ENCODE data around the gene EXOSC3. TPM values are rescaled to one million over a fixed set of nuclear protein-coding genes. Genes with fewer than 3 reads are reported as not detected.

Gene EXOSC3
- total and polyA plus RNA-seq, 7 donors: 13.8 to 44.6 (median 40.2) TPM

DNA sequence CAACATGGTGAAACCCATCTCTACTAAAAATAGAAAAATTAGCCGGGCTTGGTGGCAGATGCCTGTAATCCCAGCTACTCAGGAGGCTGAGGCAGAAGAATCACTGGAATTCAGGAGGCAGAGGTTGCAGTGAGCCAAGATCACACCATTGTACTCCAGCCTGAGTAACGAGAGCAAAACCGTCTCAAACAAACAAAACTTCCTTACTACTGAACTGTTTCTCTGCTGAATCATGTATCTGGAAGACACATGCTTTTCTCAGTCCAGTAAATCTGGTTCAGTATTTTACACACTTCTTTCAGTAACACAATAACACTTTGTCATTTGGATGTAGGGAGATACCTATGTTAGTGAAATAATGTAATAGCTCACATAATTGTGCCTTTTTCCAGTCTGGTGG lies 23.4 kb downstream of the EXOSC3 start:
- no peak for TF ChIP-seq POLR2AphosphoS5 (IDR thresholded peaks at IDR 0.05)
- TF ChIP-seq POLR2A (IDR thresholded peaks at IDR 0.05): no peak
- TF ChIP-seq, protein P1, sequence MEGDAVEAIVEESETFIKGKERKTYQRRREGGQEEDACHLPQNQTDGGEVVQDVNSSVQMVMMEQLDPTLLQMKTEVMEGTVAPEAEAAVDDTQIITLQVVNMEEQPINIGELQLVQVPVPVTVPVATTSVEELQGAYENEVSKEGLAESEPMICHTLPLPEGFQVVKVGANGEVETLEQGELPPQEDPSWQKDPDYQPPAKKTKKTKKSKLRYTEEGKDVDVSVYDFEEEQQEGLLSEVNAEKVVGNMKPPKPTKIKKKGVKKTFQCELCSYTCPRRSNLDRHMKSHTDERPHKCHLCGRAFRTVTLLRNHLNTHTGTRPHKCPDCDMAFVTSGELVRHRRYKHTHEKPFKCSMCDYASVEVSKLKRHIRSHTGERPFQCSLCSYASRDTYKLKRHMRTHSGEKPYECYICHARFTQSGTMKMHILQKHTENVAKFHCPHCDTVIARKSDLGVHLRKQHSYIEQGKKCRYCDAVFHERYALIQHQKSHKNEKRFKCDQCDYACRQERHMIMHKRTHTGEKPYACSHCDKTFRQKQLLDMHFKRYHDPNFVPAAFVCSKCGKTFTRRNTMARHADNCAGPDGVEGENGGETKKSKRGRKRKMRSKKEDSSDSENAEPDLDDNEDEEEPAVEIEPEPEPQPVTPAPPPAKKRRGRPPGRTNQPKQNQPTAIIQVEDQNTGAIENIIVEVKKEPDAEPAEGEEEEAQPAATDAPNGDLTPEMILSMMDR (IDR thresholded peaks at IDR 0.05): no peak
- TF ChIP-seq EP300 (IDR thresholded peaks at IDR 0.05): no peak
- DNase-seq: no peak
- no peaks in the 10 kb centered on the region for H3K9me3 ChIP-seq
- 80 to 81% methylated on average over 3 of the region's 3 CpGs for WGBS, 2 donors
- H3K27ac ChIP-seq: peak overlapping the region in 2 of 4 donors; percentile 5 to 10
- peaks cover 0 to 10% (median 0%) of the 10 kb centered on the region in 4 donors for H3K4me1 ChIP-seq
- H3K27me3 ChIP-seq: no peaks in the 10 kb centered on the region
- intact Hi-C loops (cut with DNase I): no loop called here
- H3K4me3 ChIP-seq: no peak overlapping the region
- H3K36me3 ChIP-seq: peaks cover 0 to 22% (median 0%) of the 10 kb centered on the region in 4 donors

DNA sequence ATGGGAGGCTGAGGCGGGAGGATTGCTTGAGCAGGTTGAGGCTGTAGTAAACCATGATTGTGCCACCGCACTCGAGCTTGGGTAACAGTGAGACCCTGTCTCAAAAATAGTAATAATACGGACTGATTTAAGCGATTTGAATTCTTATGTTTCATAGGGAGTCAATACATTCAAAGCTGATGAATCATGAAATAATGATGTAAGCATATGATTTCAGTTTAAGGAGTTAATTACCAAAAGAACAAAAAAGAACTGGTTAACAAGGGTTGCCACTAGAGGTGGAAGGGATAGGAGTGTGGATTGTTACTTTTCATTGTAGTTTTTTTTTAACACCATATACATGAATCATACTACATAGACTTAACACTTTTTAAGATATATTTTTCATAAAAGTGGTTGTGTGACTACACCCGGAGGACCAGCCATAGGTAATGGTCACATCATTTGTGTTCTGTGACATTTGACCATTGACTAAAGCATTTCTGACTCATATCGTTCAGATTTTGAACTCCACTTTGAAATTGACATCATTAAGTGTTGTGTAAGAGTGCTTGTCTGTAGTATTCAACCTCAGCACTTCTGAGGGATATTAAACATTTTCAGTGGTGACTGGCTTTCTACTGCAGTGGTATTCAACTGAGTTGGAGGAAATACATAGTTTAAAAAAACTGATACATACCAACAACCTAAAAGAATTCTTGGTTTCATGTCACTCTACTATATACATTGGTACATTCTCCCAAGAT lies 24.3 kb downstream of the EXOSC3 start:
- DNase-seq: no peak
- H3K36me3 ChIP-seq: peaks cover 0 to 22% (median 0%) of the 10 kb centered on the region in 4 donors
- intact Hi-C loops (cut with DNase I): no loop called here
- H3K4me3 ChIP-seq: no peak overlapping the region
- H3K27me3 ChIP-seq: no peaks in the 10 kb centered on the region
- H3K4me1 ChIP-seq: peaks cover 0 to 10% (median 0%) of the 10 kb centered on the region in 4 donors
- no peak overlapping the region for H3K27ac ChIP-seq
- H3K9me3 ChIP-seq: no peaks in the 10 kb centered on the region
- TF ChIP-seq, protein P1 (IDR thresholded peaks at IDR 0.05): no peak
- TF ChIP-seq POLR2AphosphoS5 (IDR thresholded peaks at IDR 0.05) (no peak), POLR2A (IDR thresholded peaks at IDR 0.05) (no peak), EP300 (IDR thresholded peaks at IDR 0.05) (no peak)
- WGBS, 2 donors: 91 to 93% methylated on average over 7 of the region's 7 CpGs

DNA sequence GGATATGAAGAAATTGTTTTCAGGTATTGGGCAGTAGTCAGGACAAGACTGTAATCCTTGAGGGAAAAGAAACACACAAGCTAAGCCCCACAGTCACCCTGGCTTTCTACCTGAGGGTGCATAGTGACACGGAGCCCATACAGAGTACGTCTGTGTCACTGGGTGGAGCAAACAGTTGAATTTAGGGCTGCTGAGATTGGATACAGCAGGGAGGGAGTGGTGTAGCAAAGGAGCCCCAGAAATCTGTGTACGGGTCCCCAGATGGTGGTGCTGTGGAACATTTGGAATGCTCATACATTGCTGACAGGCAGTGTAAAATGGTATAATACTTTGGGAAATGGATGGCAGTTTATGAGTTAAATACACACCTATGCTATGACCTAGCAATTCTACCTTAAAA lies 26.1 kb downstream of the EXOSC3 start:
- no peak for DNase-seq
- Histone ChIP-seq H3K36me3 (peaks cover 0 to 10% (median 0%) of the 10 kb centered on the region in 4 donors), H3K4me1 (peaks cover 0 to 20% (median 7%) of the 10 kb centered on the region in 4 donors), H3K4me3 (no peak overlapping the region), H3K27ac (no peak overlapping the region), H3K9me3 (no peaks in the 10 kb centered on the region), H3K27me3 (no peaks in the 10 kb centered on the region)
- 91 to 92% methylated on average over 3 of the region's 3 CpGs for WGBS, 2 donors
- intact Hi-C loops (cut with DNase I): loop anchor here (10.0 kb wide), 2 partner anchors 274 to 606 kb away; partner anchors contain the start of gene POLR1E
- no peak for TF ChIP-seq POLR2A (IDR thresholded peaks at IDR 0.05)
- no peak for TF ChIP-seq EP300 (IDR thresholded peaks at IDR 0.05)
- no peak for TF ChIP-seq POLR2AphosphoS5 (IDR thresholded peaks at IDR 0.05)
- TF ChIP-seq, protein P1 (IDR thresholded peaks at IDR 0.05): no peak

DNA sequence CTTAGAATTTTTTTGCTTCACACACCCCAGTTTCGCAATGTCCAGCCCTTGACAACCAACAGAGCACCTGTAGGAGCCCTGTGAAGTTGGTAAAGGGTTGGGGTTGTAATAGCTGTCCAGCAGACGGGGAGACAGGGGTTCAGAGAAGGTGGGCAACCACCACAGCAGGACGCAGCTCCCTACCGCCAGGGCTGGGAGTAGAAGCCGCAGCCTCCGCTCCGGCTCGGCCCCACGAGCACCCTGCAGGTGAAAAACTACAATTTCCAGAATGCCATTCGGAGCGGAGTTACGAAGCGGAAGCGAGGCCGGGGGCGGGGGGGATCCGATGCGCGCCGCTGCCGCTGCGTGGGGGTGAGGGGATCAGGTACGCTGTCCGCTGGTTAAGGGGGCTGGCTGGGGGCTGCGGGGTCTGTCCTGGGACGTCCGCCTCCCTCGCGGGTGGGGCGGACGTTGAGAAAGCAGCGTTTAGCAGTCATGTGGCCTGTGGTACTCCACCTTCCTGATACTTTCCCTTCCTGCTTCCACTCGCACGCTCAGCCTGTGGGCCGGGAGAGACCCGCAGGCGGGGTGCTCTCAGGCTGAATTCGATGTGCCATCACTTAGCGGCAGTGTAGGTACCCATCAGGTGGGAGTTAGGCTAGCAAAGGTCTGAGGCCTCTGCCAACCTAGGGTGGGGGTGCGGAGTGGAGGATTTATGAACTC lies 31.2 kb downstream of the EXOSC3 start, which contains the start of gene TRMT10B:
Gene TRMT10B, plus strand, starts transcription at position 317 of the 702 bp plus-strand sequence. CDS start 8,127 bp downstream, outside the sequence.
- intact Hi-C loops (cut with DNase I): loop anchor here (5.0 to 10.0 kb wide), 3 partner anchors 161 to 611 kb away; partner anchors contain the start of genes POLR1E and TOMM5

More for the DNA sequence above, 31.2 kb downstream of the EXOSC3 start, which contains the start of gene TRMT10B:
- no peaks in the 10 kb centered on the region for H3K9me3 ChIP-seq
- WGBS, 2 donors: 3% methylated on average over 40 of the region's 40 CpGs
- H3K27me3 ChIP-seq: no peaks in the 10 kb centered on the region
- peak; percentile 75 for DNase-seq
- peaks cover 0 to 10% (median 7%) of the 10 kb centered on the region in 4 donors for H3K4me1 ChIP-seq
- peak within 1 kb of the TSS; percentile 79 to 86 (median 81) for H3K27ac ChIP-seq
- TF ChIP-seq EP300 (IDR thresholded peaks at IDR 0.05) (no peak), POLR2AphosphoS5 (IDR thresholded peaks at IDR 0.05) (peak in 3 of 4 donors; percentile 11 to 45 (median 39)), POLR2A (IDR thresholded peaks at IDR 0.05) (peak; percentile 8 to 14)
- TF ChIP-seq, protein P1 (IDR thresholded peaks at IDR 0.05): peak in 2 of 4 experiments; percentile 20 to 21
- H3K4me3 ChIP-seq: peak within 1 kb of the TSS; percentile 67 to 80 (median 68)
- H3K36me3 ChIP-seq: no peaks in the 10 kb centered on the region
